IPS DF 19.7 (cell line): ENCODE measurements around the gene KRTAP4-6.
"Not testable (repeated sequence)": the region's sequence is repeated elsewhere in the genome, so short reads cannot be mapped to it uniquely, and the experiment has no call there.

ENCODE experiments used
- DNase-seq: peaks from one replicate; pipeline ENCODE4 v3.0.0-alpha.2; 2013; ENCODE audit warnings: low read depth, low spot score

KRTAP4-6 gene

GRCh38 chr17:41147531-41148204, 7.3 kb upstream of the KRTAP4-6 start:
- DNase-seq = no peak

GRCh38 chr17:41145261-41145660, 4.9 kb upstream of the KRTAP4-6 start:
- no peak for DNase-seq

- no peak for DNase-seq
These were observed 4.5 kb upstream of the KRTAP4-6 start for GRCh38 chr17:41144846-41145245.

- no peak for DNase-seq
These were observed 1.0 kb upstream of the KRTAP4-6 start for GRCh38 chr17:41141361-41141760.

GRCh38 chr17:41139865-41140264, 479 bp downstream of the KRTAP4-6 start:
- not testable (repeated sequence) for DNase-seq

GRCh38 chr17:41133880-41134735, 6.2 kb downstream of the KRTAP4-6 start:
- DNase-seq = no peak

- no peak for DNase-seq
These were observed 8.4 kb downstream of the KRTAP4-6 start for GRCh38 chr17:41131979-41132378.

- DNase-seq = no peak
These were observed 13.0 kb downstream of the KRTAP4-6 start for GRCh38 chr17:41127371-41127770.

- no peak for DNase-seq
These were observed 13.9 kb downstream of the KRTAP4-6 start for GRCh38 chr17:41126412-41126811.

GRCh38 chr17:41125064-41125463, 15.3 kb downstream of the KRTAP4-6 start:
- DNase-seq = no peak

GRCh38 chr17:41123991-41124371, 16.4 kb downstream of the KRTAP4-6 start, which contains the start of gene KRTAP4-12:
Gene KRTAP4-12, minus strand, starts transcription at chr17:41124182. Its CDS starts 60 bp downstream, at chr17:41124122.
- DNase-seq = not testable (repeated sequence)

- not testable (repeated sequence) for DNase-seq
These were observed 16.9 kb downstream of the KRTAP4-6 start for GRCh38 chr17:41123292-41123990.

- DNase-seq = no peak
These were observed 18.6 kb downstream of the KRTAP4-6 start for GRCh38 chr17:41121742-41122141.

GRCh38 chr17:41119696-41120690, 20.4 kb downstream of the KRTAP4-6 start:
- DNase-seq = not testable (repeated sequence)

GRCh38 chr17:41118721-41119120, 21.6 kb downstream of the KRTAP4-6 start:
- no peak for DNase-seq

- not testable (repeated sequence) for DNase-seq
These were observed 22.4 kb downstream of the KRTAP4-6 start, which contains the start of gene KRTAP4-11 for GRCh38 chr17:41117846-41118386. Gene KRTAP4-11, minus strand, starts transcription at chr17:41118373. Its CDS starts 58 bp downstream, at chr17:41118315.

GRCh38 chr17:41116297-41116696, 24.0 kb downstream of the KRTAP4-6 start:
- DNase-seq = no peak

- no peak for DNase-seq
These were observed 29.0 kb downstream of the KRTAP4-6 start for GRCh38 chr17:41111151-41111885.

GRCh38 chr17:41108728-41109386, 31.5 kb downstream of the KRTAP4-6 start:
- not testable (repeated sequence) for DNase-seq
